OCI-LY1 (cell line): Measurements from ENCODE around the gene MAPK8.
A peak's percentile ranks its signal among the peaks of the same experiment; 100 is the strongest.

ENCODE experiments used
- CTCF ChIP-seq: fragments of 200-600 bp; sonication (generic), shearing (Covaris generic); IDR thresholded peaks from 2 replicates; pipeline ENCODE4 v1.5.1; 2017; ENCODE audit warnings: mild to moderate bottlenecking, antibody characterized with exemption, low read length, moderate library complexity, mixed read lengths
- EZH2 ChIP-seq: fragments of 200-600 bp; sonication (generic), shearing (Covaris generic); IDR thresholded peaks from 2 replicates; pipeline ENCODE4 v1.8.0; 2017; ENCODE audit warnings: borderline replicate concordance, mixed run types, mild to moderate bottlenecking, antibody characterized with exemption, low read length, moderate library complexity, mixed read lengths

GRCh38 chr10:48309711-48310226 lies 3.3 kb downstream of the MAPK8 start:
- TF ChIP-seq CTCF (peak; percentile 41), EZH2 (no peak)
